HL-60 (cell line): ENCODE data around the gene LMAN2.

Experiments
- DNase-seq, 2 experiments: peaks; one replicate each; pipeline ENCODE4 v3.0.0-alpha.2; 2010 to 2020; ENCODE audit warnings: low read depth in 1 of 2, low spot score in 1 of 2
- H3K27ac ChIP-seq: fragments of 250-450 bp; sonication (Bioruptor Pico); replicated peaks from 2 replicates; pipeline ENCODE4 v1.5.1; 2020; ENCODE audit warnings: mild to moderate bottlenecking, moderate library complexity
- H3K27me3 ChIP-seq: fragments of 250-450 bp; sonication (Bioruptor Pico); 2 replicates; pipeline ENCODE4 v1.5.1; 2021; ENCODE audit warnings: mild to moderate bottlenecking, moderate library complexity; ENCODE audit not compliant: insufficient read depth, poor library complexity, severe bottlenecking
- H3K4me3 ChIP-seq: replicated peaks from 2 replicates; pipeline ENCODE4 v1.5.1; 2011; ENCODE audit warnings: mild to moderate bottlenecking, control low read depth, low read length; ENCODE audit not compliant: insufficient read depth
- CTCF ChIP-seq: IDR thresholded peaks from one replicate; pipeline ENCODE4 v1.5.1; 2011; ENCODE audit warnings: low read length, control low read depth, inconsistent platforms; ENCODE audit not compliant: insufficient read depth
- GABPA ChIP-seq: IDR thresholded peaks from 2 replicates; pipeline ENCODE4 v1.6.1; 2012; ENCODE audit warnings: low read depth
- POLR2AphosphoS5 ChIP-seq: IDR thresholded peaks from 2 replicates; pipeline ENCODE4 v1.6.1; 2012; ENCODE audit warnings: low read depth
- REST ChIP-seq: IDR thresholded peaks from 2 replicates; pipeline ENCODE4 v1.6.1; 2012; ENCODE audit warnings: low read depth; ENCODE audit not compliant: insufficient replicate concordance
- SPI1 ChIP-seq: IDR thresholded peaks from 2 replicates; pipeline ENCODE4 v1.6.1; 2012; ENCODE audit warnings: low read depth, mild to moderate bottlenecking, borderline replicate concordance

The LMAN2 gene

GRCh38 chr5:177315411-177315810, 36.1 kb downstream of the LMAN2 start:
- DNase-seq, result no peak
- no peaks in the 10 kb centered on the region for H3K27me3 ChIP-seq
- H3K27ac ChIP-seq, result no peak overlapping the region
- TF ChIP-seq POLR2AphosphoS5 (no peak), SPI1 (no peak), CTCF (no peak), GABPA (no peak), REST (no peak)
- H3K4me3 ChIP-seq, result no peak overlapping the region

- Histone ChIP-seq H3K4me3 (no peak overlapping the region), H3K27ac (no peak overlapping the region), H3K27me3 (no peaks in the 10 kb centered on the region)
- TF ChIP-seq SPI1 (no peak), POLR2AphosphoS5 (no peak), CTCF (no peak), REST (no peak), GABPA (no peak)
- DNase-seq, result no peak
Observed at GRCh38 chr5:177314376-177315342, 36.8 kb downstream of the LMAN2 start.

GRCh38 chr5:177313561-177314259, 37.8 kb downstream of the LMAN2 start:
- H3K4me3 ChIP-seq, result no peak overlapping the region
- no peak overlapping the region for H3K27ac ChIP-seq
- TF ChIP-seq GABPA (no peak), CTCF (no peak), POLR2AphosphoS5 (no peak), REST (no peak), SPI1 (no peak)
- DNase-seq, result no peak
- H3K27me3 ChIP-seq, result no peaks in the 10 kb centered on the region
